Measurements from ENCODE around the gene FAAH2.

DNA sequence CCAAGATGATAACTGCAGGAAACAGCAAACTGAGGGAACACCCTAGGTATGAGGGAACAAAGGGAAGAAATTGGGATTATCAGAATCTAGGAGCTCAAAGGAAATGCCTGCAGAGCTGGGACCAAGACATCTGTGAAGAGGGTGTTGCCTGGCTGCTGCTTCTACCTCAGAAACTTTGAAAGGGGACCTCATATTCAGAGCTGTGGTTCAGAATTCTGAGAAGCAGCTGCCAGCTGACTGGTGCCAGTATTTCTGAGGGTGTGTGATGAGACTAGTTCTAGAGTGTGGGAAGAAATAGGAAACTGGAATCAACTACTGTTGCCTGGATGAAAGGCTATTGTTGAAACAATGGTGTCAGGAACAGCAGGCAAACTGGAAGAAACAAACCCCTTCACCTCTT lies 8.5 kb downstream of the FAAH2 start:
- TF ChIP-seq POLR2A (IDR thresholded peaks at IDR 0.05; ENCODE audit: low read length) (no peak), GATA1 (IDR thresholded peaks at IDR 0.05; ENCODE audit: low read depth, low read length) (no peak)

Measured in erythroblast (primary cell).